GM12801 (cell line): Measurements from ENCODE around the gene GIPC2.

Experiments
- TF ChIP-seq, protein P1 (sequence below): IDR thresholded peaks from one replicate; pipeline ENCODE4 v1.5.1; 2011; ENCODE audit warnings: control low read depth; ENCODE audit not compliant: insufficient read length; ENCODE audit errors: extremely low read depth

Gene GIPC2

DNA sequence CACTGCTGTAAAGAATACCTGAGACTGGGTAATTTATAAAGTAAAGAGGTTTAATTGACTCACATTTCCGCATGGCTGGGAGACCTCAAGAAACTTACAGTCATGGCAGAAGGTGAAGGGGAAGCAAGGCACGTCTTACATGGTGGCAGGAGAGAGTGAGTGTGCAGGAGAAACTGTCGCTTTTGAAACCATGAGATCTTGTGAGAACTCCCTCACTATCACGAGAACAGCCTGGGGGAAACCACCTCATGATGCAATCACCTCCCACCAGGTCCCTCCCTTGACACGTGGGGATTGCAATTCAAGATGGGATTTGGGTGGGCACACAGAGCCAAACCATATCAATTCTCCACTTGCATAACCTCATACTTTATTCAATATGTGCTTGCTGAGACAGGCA is 76.6 kb downstream of the GIPC2 start:
- TF ChIP-seq, protein P1, sequence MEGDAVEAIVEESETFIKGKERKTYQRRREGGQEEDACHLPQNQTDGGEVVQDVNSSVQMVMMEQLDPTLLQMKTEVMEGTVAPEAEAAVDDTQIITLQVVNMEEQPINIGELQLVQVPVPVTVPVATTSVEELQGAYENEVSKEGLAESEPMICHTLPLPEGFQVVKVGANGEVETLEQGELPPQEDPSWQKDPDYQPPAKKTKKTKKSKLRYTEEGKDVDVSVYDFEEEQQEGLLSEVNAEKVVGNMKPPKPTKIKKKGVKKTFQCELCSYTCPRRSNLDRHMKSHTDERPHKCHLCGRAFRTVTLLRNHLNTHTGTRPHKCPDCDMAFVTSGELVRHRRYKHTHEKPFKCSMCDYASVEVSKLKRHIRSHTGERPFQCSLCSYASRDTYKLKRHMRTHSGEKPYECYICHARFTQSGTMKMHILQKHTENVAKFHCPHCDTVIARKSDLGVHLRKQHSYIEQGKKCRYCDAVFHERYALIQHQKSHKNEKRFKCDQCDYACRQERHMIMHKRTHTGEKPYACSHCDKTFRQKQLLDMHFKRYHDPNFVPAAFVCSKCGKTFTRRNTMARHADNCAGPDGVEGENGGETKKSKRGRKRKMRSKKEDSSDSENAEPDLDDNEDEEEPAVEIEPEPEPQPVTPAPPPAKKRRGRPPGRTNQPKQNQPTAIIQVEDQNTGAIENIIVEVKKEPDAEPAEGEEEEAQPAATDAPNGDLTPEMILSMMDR = no peak

DNA sequence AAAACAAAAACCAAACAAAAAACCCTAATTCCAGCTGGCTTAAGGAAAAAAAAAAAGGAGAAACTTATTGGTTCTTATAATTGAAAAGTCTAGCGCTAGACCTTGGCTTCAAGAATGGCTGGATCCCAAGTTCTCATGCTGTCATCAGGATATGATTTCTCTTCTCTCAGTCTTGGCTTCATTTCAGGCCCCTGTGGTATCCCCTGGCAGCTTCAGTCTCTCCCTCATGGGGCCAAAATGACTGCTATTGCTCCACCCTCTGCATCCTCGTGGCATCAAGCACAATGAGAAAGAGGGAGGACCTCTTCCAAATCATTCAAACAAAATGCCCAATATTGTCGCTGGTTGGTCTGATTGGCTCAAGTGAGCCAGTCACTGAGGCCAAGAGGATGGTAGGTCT is 80.7 kb downstream of the GIPC2 start:
- TF ChIP-seq, protein P1 = no peak

DNA sequence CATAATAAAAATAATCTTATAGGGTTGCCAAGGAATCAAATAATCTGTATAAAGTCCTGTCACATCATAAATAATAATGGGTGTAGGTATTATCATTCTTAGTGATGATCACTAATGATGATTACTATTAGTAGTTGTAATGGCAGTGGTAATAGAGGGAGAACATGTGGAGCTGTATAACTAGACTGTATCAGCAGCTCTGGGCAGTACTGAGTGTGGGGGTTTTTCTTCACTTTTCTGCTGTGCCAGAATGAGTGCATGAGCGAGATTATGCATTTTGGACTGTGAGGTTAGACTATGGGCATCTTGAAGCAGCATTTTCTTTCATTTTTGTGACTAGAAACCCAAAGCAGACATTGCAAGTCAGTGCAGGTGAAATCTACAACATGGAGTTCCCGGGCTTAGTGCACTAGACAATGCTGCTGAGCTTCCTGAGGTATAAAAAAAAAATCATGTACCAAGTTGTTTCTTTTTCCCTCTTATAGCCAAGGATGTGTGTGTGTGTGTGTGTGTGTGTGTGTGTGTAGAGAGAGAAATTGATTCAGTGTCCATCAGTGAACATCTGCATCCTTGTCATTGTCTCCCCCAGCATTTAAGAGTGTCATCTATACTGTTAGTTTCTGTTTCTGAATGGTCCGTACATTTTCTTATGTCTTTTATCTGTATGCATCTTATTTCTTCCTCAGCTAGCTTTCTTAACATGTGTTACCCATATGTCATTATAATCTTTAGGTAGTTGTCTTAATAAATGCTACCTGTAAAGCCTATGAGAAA is 86.6 kb downstream of the GIPC2 start:
- TF ChIP-seq, protein P1 = no peak

DNA sequence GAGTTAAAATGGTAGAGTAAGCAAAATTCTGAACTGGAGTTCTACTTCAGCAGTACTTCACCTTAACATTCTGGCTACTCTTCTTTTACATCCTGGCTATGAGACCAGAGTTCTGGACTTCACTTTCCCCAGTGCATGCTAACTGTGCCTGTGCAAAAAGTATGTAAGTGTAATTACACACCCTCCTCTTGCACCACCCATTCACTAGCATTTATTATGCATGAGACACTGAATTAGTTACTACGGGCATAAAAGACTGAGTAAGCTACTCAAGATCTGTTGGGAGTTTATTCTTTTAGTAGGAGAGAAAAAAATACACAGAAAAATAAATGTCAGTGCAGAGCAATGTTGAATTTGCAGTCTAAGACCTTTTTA is 87.2 kb downstream of the GIPC2 start:
- TF ChIP-seq, protein P1 = no peak

DNA sequence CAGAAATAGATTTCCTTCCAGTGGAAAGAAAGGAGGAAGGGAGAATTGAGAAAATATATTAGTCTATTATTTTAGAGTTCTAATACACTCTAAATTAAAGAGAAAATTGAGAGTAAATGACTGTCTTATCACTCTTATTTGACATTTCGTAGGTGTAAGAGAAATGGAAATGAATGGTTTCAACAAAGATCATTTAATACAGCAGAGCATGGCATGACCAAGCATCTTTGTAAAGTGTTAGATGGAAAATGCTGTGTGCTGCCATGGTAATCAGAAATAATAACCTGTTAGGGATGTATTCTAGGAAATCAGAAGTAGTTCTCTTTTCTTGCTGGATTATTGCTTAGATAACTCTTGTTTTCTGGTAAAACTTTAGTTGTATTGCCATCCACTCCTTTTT is 90.9 kb downstream of the GIPC2 start:
- TF ChIP-seq, protein P1 = no peak

DNA sequence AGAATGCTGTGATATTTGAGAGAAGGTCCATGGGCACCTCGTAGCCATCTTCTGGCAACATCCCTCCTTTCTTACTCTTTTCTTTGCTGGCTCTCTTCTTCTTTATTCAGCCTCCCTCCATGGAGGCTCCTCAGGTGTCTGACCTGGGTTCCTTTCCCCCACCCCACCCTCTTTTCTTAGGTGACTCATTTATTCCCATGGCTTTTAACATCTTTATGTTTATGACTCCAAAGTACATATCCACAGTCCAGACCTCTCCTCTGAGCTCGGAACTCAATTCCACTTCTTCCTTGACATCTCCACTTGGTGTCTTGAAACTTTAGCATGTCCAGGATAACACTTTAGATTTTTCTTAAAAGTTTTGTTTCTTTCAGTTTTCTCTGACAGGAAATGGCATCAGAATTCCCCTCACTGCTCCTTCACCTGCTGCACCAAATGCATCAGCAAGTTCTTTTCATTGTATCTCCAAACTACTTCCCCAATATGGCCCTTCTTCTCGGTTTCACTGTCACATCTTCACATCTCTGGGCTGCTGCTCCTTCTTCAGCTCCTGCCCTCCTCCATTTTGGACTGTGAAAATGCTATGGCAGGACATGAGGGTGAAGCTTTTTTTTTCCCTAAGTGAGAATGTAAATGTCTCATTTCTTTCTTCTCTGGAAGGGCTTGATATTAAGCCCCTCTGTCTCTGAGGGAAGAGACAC is 95.9 kb downstream of the GIPC2 start:
- TF ChIP-seq, protein P1 = no peak

DNA sequence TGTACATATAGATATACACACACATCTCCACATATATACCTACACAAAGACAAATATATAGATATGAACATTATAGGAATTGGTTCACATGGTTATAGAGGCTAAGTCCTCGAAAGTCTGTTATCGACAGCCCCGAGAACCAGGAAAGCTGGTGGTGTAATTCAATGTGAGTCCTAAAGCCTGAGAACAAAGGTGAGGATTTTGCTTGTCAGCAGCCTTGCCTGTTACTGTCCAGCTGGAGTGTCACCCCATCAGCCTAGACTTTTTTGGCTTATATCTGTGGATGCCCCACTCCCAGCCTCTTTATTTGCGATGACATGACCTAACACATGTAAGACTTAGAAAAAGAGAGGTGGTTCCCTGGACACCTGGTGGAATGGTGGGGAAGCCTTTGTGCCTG is 97.0 kb downstream of the GIPC2 start:
- TF ChIP-seq, protein P1 = no peak
